ENCODE measurements around the gene ATP6V1E1. TPM values are rescaled to one million over a fixed set of nuclear protein-coding genes. Genes with fewer than 3 reads are reported as not detected.

The ATP6V1E1 gene
- total and polyA plus RNA-seq, 2 of the 13 experiments (the other 11 are each of a cell fraction or from before 2014, with no cell fraction given), result 69.3 to 90.9 TPM

DNA sequence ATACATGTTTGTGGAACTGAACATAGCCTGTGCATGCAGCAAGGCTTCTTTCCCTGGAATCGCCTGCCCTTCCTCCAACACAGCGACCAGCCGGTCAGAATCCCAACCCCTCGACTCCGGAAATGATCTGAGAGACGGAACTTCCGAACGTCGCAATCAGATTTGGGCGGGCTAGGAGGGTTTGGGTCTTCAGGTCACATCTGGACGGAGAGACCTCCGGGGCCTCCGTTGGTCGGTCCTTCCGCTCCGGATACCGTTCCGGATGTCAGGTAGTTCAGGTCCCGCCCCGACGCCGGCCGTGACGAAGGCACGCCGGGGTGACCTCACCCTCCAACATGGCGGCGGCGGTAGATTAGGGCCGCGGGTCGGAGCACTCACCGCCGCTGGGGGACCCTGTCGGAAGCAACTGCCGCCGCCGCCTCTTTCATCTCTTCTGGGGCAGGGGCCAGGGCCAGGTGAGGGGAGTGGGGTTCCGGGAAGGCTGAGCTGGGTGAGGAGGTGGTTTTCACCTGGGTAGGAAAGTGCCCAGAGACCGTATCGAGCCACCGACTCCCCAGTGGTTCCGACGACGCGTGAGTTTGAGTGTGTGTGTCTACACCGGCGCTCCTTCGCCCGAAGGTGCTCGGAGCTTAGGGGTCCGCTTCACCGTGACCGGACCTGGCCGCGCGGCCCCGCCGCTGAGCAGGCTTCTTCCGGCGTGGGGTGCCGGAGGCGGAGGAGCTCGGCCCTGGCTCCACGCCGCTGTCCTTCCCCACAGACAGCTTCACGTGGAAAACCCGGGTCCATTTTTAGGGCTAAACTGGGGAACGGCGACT is 10.1 kb upstream of the ATP6V1E1 start, which contains the start of gene BCL2L13 (continued):
- TF ChIP-seq, protein P1, sequence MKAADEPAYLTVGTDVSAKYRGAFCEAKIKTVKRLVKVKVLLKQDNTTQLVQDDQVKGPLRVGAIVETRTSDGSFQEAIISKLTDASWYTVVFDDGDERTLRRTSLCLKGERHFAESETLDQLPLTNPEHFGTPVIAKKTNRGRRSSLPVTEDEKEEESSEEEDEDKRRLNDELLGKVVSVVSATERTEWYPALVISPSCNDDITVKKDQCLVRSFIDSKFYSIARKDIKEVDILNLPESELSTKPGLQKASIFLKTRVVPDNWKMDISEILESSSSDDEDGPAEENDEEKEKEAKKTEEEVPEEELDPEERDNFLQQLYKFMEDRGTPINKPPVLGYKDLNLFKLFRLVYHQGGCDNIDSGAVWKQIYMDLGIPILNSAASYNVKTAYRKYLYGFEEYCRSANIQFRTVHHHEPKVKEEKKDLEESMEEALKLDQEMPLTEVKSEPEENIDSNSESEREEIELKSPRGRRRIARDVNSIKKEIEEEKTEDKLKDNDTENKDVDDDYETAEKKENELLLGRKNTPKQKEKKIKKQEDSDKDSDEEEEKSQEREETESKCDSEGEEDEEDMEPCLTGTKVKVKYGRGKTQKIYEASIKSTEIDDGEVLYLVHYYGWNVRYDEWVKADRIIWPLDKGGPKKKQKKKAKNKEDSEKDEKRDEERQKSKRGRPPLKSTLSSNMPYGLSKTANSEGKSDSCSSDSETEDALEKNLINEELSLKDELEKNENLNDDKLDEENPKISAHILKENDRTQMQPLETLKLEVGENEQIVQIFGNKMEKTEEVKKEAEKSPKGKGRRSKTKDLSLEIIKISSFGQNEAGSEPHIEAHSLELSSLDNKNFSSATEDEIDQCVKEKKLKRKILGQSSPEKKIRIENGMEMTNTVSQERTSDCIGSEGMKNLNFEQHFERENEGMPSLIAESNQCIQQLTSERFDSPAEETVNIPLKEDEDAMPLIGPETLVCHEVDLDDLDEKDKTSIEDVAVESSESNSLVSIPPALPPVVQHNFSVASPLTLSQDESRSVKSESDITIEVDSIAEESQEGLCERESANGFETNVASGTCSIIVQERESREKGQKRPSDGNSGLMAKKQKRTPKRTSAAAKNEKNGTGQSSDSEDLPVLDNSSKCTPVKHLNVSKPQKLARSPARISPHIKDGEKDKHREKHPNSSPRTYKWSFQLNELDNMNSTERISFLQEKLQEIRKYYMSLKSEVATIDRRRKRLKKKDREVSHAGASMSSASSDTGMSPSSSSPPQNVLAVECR (CRISPR knock-in tag; IDR thresholded peaks at IDR 0.05; ENCODE audit: borderline replicate concordance), result peak; percentile 84
- TF ChIP-seq CHCHD3 (CRISPR knock-in tag; IDR thresholded peaks at IDR 0.05) (no peak), NCOA2 (CRISPR knock-in tag; IDR thresholded peaks at IDR 0.05) (0 out of 2 replicates have a peak, but pooled peaks have one; percentile 21), ZSCAN21 (CRISPR knock-in tag; IDR thresholded peaks at IDR 0.05; ENCODE audit: borderline replicate concordance) (peak; percentile 84; the same call in 1 of the 2 replicates), ZNF746 (CRISPR knock-in tag; IDR thresholded peaks at IDR 0.05) (no peak), NPAS2 (CRISPR knock-in tag; IDR thresholded peaks at IDR 0.05; ENCODE audit: borderline replicate concordance) (no peak), MEF2D (CRISPR knock-in tag; IDR thresholded peaks at IDR 0.05) (peak; percentile 78), TAF1 (CRISPR knock-in tag; IDR thresholded peaks at IDR 0.05) (peak; percentile 98), ZNF138 (CRISPR knock-in tag; IDR thresholded peaks at IDR 0.05; ENCODE audit: low read depth) (0 out of 2 replicates have a peak, but pooled peaks have one; percentile 46), HOXA9 (CRISPR knock-in tag; IDR thresholded peaks at IDR 0.05; ENCODE audit: borderline replicate concordance) (0 out of 2 replicates have a peak, but pooled peaks have one; percentile 22), ZNF556 (CRISPR knock-in tag; IDR thresholded peaks at IDR 0.05; ENCODE audit: borderline replicate concordance) (peak; percentile 48; the same call in 1 of the 2 replicates), KLF13 (CRISPR knock-in tag; IDR thresholded peaks at IDR 0.05) (0 out of 2 replicates have a peak, but pooled peaks have one; percentile 61), TCF7L2 (IDR thresholded peaks at IDR 0.05; ENCODE audit: low read depth, low read length) (no peak), SP2 (CRISPR knock-in tag; IDR thresholded peaks at IDR 0.05) (peak; percentile 80)
- TF ChIP-seq, protein P2, sequence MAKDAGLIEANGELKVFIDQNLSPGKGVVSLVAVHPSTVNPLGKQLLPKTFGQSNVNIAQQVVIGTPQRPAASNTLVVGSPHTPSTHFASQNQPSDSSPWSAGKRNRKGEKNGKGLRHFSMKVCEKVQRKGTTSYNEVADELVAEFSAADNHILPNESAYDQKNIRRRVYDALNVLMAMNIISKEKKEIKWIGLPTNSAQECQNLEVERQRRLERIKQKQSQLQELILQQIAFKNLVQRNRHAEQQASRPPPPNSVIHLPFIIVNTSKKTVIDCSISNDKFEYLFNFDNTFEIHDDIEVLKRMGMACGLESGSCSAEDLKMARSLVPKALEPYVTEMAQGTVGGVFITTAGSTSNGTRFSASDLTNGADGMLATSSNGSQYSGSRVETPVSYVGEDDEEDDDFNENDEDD (CRISPR knock-in tag; IDR thresholded peaks at IDR 0.05; ENCODE audit: borderline replicate concordance), result peak; percentile 52; the same call in 1 of the 2 replicates
- TF ChIP-seq, protein P3, sequence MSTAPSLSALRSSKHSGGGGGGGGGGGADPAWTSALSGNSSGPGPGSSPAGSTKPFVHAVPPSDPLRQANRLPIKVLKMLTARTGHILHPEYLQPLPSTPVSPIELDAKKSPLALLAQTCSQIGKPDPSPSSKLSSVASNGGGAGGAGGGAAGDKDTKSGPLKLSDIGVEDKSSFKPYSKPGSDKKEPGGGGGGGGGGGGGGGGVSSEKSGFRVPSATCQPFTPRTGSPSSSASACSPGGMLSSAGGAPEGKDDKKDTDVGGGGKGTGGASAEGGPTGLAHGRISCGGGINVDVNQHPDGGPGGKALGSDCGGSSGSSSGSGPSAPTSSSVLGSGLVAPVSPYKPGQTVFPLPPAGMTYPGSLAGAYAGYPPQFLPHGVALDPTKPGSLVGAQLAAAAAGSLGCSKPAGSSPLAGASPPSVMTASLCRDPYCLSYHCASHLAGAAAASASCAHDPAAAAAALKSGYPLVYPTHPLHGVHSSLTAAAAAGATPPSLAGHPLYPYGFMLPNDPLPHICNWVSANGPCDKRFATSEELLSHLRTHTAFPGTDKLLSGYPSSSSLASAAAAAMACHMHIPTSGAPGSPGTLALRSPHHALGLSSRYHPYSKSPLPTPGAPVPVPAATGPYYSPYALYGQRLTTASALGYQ (CRISPR knock-in tag; IDR thresholded peaks at IDR 0.05), result 0 out of 2 replicates have a peak, but pooled peaks have one; percentile 26
- TF ChIP-seq, protein P4, sequence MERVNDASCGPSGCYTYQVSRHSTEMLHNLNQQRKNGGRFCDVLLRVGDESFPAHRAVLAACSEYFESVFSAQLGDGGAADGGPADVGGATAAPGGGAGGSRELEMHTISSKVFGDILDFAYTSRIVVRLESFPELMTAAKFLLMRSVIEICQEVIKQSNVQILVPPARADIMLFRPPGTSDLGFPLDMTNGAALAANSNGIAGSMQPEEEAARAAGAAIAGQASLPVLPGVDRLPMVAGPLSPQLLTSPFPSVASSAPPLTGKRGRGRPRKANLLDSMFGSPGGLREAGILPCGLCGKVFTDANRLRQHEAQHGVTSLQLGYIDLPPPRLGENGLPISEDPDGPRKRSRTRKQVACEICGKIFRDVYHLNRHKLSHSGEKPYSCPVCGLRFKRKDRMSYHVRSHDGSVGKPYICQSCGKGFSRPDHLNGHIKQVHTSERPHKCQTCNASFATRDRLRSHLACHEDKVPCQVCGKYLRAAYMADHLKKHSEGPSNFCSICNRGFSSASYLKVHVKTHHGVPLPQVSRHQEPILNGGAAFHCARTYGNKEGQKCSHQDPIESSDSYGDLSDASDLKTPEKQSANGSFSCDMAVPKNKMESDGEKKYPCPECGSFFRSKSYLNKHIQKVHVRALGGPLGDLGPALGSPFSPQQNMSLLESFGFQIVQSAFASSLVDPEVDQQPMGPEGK (CRISPR knock-in tag; IDR thresholded peaks at IDR 0.05), result 0 out of 2 replicates have a peak, but pooled peaks have one; percentile 5

All from HepG2 (cell line).